Measurements from ENCODE around the gene ATP5F1E.

The ATP5F1E gene

DNA sequence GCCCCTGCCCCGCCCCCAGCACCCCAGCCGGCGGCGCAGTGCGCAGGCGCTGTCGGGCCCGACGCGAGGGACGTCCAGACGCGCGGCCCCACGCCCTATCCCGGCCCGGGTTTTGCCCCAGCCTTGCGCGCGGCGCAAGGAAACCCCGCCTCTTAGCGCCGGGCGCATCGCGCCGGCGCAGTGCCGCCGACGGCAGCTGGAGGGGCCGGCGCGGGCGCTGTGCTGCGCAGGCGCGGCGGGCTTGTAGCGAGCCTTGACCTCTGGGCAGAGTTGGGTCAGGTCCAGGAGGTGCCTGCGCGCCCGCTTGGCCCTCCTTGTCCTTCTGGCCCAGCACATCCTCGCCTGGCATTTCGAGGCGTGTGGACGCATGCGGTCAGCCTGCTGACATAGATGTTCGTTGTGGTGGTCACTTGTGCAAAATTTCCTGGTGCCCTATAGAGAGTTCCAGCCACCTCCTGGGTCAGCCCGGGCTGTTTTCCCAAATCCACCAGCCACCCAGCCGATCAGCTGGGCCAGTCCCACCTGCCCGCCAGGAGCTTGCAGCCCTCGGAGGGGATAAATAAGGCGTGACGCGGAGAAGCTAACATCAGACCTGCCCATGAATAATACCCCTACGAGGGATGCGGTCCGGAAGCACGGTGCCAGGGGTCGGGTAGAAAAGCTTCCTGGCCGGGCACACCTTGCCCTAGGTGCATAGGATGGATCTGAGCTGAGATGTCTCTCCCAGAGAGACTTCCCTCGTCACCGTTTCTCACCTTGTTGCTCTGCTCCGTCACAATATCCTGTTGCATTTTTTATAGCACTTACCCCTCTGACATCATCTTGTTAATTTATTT, 10.9 kb upstream of the ATP5F1E start:
- Histone ChIP-seq H3K4me3 (ENCODE audit: low read depth, low read length) (peak overlapping the region; percentile 90), H3K4me1 (ENCODE audit: control insufficient read depth, insufficient read depth, low read length) (peaks cover 2% of the 10 kb centered on the region; the same call in 1 of the 2 replicates), H3K9me3 (ENCODE audit: control insufficient read depth, insufficient read depth, low read depth, low read length) (no peaks in the 10 kb centered on the region), H3K36me3 (ENCODE audit: control insufficient read depth in 2 of 2, insufficient read depth in 1 of 2, low read length in 2 of 2) (peaks cover 0 to 21% of the 10 kb centered on the region in 2 experiments; a peak in 1 of 3 replicates), H3K27ac (ENCODE audit: extremely low read depth, low read depth, low read length) (peak overlapping the region; percentile 10; the same call in 1 of the 2 replicates)
- ChIA-PET POLR2A (interaction anchor here (0.6 to 3.6 kb wide), 5 partner anchors 9 to 180 kb away, joined by 3 to 28 read pairs (median 4); partner anchors contain the start of gene ATP5F1E), CTCF (interaction anchor here (0.6 to 0.7 kb wide), 3 partner anchors 11 to 385 kb away, joined by 3 read pairs; no protein-coding TSS in a partner anchor)
- TF ChIP-seq SCRT2 (tag by site-specific recombination; IDR thresholded peaks at IDR 0.05) = peak; percentile 98
- TF ChIP-seq, protein P1, sequence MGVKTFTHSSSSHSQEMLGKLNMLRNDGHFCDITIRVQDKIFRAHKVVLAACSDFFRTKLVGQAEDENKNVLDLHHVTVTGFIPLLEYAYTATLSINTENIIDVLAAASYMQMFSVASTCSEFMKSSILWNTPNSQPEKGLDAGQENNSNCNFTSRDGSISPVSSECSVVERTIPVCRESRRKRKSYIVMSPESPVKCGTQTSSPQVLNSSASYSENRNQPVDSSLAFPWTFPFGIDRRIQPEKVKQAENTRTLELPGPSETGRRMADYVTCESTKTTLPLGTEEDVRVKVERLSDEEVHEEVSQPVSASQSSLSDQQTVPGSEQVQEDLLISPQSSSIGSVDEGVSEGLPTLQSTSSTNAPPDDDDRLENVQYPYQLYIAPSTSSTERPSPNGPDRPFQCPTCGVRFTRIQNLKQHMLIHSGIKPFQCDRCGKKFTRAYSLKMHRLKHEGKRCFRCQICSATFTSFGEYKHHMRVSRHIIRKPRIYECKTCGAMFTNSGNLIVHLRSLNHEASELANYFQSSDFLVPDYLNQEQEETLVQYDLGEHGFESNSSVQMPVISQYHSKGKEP (tag by site-specific recombination; IDR thresholded peaks at IDR 0.05) = no peak
- TF ChIP-seq ZNF366 (tag by site-specific recombination; conservative IDR thresholded peaks at IDR 0.05) = no peak
- TF ChIP-seq ZNF571 (tag by site-specific recombination; IDR thresholded peaks at IDR 0.05) = no peak
- no peak for TF ChIP-seq ZNF350 (tag by site-specific recombination; IDR thresholded peaks at IDR 0.05)
- TF ChIP-seq, protein P2, sequence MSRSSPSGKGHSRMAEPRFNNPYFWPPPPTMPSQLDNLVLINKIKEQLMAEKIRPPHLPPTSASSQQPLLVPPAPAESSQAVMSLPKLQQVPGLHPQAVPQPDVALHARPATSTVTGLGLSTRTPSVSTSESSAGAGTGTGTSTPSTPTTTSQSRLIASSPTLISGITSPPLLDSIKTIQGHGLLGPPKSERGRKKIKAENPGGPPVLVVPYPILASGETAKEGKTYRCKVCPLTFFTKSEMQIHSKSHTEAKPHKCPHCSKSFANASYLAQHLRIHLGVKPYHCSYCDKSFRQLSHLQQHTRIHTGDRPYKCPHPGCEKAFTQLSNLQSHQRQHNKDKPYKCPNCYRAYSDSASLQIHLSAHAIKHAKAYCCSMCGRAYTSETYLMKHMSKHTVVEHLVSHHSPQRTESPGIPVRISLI (tag by site-specific recombination; IDR thresholded peaks at IDR 0.05) = 0 out of 2 replicates have a peak, but pooled peaks have one; percentile 12
- TF ChIP-seq, protein P3, sequence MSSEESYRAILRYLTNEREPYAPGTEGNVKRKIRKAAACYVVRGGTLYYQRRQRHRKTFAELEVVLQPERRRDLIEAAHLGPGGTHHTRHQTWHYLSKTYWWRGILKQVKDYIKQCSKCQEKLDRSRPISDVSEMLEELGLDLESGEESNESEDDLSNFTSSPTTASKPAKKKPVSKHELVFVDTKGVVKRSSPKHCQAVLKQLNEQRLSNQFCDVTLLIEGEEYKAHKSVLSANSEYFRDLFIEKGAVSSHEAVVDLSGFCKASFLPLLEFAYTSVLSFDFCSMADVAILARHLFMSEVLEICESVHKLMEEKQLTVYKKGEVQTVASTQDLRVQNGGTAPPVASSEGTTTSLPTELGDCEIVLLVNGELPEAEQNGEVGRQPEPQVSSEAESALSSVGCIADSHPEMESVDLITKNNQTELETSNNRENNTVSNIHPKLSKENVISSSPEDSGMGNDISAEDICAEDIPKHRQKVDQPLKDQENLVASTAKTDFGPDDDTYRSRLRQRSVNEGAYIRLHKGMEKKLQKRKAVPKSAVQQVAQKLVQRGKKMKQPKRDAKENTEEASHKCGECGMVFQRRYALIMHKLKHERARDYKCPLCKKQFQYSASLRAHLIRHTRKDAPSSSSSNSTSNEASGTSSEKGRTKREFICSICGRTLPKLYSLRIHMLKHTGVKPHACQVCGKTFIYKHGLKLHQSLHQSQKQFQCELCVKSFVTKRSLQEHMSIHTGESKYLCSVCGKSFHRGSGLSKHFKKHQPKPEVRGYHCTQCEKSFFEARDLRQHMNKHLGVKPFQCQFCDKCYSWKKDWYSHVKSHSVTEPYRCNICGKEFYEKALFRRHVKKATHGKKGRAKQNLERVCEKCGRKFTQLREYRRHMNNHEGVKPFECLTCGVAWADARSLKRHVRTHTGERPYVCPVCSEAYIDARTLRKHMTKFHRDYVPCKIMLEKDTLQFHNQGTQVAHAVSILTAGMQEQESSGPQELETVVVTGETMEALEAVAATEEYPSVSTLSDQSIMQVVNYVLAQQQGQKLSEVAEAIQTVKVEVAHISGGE (tag by site-specific recombination; conservative IDR thresholded peaks at IDR 0.05; ENCODE audit: low read depth) = no peak
- no peak for TF ChIP-seq ZSCAN23 (tag by site-specific recombination; IDR thresholded peaks at IDR 0.05)
- TF ChIP-seq, protein P4, sequence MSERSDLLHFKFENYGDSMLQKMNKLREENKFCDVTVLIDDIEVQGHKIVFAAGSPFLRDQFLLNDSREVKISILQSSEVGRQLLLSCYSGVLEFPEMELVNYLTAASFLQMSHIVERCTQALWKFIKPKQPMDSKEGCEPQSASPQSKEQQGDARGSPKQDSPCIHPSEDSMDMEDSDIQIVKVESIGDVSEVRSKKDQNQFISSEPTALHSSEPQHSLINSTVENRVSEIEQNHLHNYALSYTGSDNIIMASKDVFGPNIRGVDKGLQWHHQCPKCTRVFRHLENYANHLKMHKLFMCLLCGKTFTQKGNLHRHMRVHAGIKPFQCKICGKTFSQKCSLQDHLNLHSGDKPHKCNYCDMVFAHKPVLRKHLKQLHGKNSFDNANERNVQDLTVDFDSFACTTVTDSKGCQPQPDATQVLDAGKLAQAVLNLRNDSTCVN (tag by site-specific recombination; optimal IDR thresholded peaks at IDR 0.05) = peak; percentile 48
- no peak for TF ChIP-seq TCF7L2 (IDR thresholded peaks at IDR 0.05; ENCODE audit: borderline replicate concordance, low read depth, low read length)
- TF ChIP-seq ZNF785 (tag by site-specific recombination; IDR thresholded peaks at IDR 0.05) = no peak
- no peak for TF ChIP-seq ZNF624 (tag by site-specific recombination; IDR thresholded peaks at IDR 0.05)
- TF ChIP-seq, protein P5, sequence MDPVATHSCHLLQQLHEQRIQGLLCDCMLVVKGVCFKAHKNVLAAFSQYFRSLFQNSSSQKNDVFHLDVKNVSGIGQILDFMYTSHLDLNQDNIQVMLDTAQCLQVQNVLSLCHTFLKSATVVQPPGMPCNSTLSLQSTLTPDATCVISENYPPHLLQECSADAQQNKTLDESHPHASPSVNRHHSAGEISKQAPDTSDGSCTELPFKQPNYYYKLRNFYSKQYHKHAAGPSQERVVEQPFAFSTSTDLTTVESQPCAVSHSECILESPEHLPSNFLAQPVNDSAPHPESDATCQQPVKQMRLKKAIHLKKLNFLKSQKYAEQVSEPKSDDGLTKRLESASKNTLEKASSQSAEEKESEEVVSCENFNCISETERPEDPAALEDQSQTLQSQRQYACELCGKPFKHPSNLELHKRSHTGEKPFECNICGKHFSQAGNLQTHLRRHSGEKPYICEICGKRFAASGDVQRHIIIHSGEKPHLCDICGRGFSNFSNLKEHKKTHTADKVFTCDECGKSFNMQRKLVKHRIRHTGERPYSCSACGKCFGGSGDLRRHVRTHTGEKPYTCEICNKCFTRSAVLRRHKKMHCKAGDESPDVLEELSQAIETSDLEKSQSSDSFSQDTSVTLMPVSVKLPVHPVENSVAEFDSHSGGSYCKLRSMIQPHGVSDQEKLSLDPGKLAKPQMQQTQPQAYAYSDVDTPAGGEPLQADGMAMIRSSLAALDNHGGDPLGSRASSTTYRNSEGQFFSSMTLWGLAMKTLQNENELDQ (tag by site-specific recombination; IDR thresholded peaks at IDR 0.05; ENCODE audit: low read depth) = no peak
- no peak for TF ChIP-seq ZNF654 (tag by site-specific recombination; IDR thresholded peaks at IDR 0.05; ENCODE audit: low read depth)
- no peak for TF ChIP-seq ZNF354C (tag by site-specific recombination; IDR thresholded peaks at IDR 0.05; ENCODE audit: borderline replicate concordance, low read depth)
- no peak for TF ChIP-seq ZNF174 (tag by site-specific recombination; IDR thresholded peaks at IDR 0.05)
- TF ChIP-seq ZBTB8A (tag by site-specific recombination; IDR thresholded peaks at IDR 0.05) = peak; percentile 76
- TF ChIP-seq ZNF24 (tag by site-specific recombination; IDR thresholded peaks at IDR 0.05) = no peak
- TF ChIP-seq, protein P6, sequence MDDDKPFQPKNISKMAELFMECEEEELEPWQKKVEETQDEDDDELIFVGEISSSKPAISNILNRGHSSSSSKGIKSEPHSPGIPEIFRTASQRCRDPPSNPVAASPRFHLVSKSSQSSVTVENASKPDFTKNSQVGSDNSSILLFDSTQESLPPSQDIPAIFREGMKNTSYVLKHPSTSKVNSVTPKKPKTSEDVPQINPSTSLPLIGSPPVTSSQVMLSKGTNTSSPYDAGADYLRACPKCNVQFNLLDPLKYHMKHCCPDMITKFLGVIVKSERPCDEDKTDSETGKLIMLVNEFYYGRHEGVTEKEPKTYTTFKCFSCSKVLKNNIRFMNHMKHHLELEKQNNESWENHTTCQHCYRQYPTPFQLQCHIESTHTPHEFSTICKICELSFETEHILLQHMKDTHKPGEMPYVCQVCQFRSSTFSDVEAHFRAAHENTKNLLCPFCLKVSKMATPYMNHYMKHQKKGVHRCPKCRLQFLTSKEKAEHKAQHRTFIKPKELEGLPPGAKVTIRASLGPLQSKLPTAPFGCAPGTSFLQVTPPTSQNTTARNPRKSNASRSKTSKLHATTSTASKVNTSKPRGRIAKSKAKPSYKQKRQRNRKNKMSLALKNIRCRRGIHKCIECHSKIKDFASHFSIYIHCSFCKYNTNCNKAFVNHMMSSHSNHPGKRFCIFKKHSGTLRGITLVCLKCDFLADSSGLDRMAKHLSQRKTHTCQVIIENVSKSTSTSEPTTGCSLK (tag by site-specific recombination; IDR thresholded peaks at IDR 0.05) = no peak
- TF ChIP-seq ZSCAN16 (tag by site-specific recombination; IDR thresholded peaks at IDR 0.05) = no peak
- TF ChIP-seq ZNF391 (tag by site-specific recombination; IDR thresholded peaks at IDR 0.05; ENCODE audit: borderline replicate concordance, low read depth) = no peak
- no peak for TF ChIP-seq ZNF114 (tag by site-specific recombination; IDR thresholded peaks at IDR 0.05)
- TF ChIP-seq ZBTB21 (tag by site-specific recombination; IDR thresholded peaks at IDR 0.05) = peak; percentile 68; the same call in 1 of the 2 replicates
- TF ChIP-seq ZFP37 (tag by site-specific recombination; IDR thresholded peaks at IDR 0.05) = no peak
- 0 out of 2 replicates have a peak, but pooled peaks have one; percentile 4 for TF ChIP-seq ZNF561 (tag by site-specific recombination; IDR thresholded peaks at IDR 0.05; ENCODE audit: borderline replicate concordance)

All from HEK293 (cell line).